HG03354 (cell line): ENCODE measurements around the gene SHROOM3.

Experiments used
- ATAC-seq: cut with Tn5 transposase; IDR thresholded peaks from one replicate; pipeline ENCODE4 v1.9.1; 2021; ENCODE audit warnings: mild to moderate bottlenecking; ENCODE audit not compliant: unreplicated experiment, poor library complexity, severe bottlenecking

SHROOM3 gene

DNA sequence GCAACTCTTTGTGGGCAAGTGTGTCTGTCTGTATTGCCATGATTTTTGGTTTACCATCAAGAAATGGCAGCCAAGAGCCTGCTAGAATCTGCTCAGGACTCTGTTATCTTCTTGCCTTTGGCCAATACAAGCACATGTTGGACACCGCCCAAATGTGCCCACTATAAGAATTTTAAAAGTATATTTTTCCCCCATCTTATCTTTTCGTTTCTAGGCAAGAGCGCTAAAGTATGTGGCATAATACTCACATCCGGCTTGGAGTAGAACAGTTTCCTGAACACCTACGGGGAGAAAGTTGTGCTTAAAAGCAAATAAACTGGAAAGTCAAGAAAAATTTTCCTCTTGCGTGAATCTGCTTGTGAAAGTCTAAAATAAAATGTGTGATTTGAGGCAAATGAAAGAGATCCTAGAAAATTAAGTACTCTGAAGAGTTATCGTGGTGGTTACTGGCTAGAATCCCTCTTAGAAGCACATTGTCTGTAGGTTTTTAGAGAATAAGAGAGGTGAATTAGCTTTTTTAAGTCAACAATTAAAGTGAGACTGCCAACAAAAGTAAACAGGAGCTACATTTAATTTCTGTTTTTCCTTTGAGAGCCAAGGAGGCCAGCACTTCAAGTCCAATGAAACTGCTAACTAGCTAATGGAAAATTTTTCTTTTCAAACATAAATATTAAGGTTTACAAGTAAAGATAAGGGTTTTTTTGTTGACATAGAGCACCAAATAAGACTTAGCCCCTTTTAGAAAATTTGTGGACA, 242.7 kb downstream of the SHROOM3 start:
- ATAC-seq, result no peak

DNA sequence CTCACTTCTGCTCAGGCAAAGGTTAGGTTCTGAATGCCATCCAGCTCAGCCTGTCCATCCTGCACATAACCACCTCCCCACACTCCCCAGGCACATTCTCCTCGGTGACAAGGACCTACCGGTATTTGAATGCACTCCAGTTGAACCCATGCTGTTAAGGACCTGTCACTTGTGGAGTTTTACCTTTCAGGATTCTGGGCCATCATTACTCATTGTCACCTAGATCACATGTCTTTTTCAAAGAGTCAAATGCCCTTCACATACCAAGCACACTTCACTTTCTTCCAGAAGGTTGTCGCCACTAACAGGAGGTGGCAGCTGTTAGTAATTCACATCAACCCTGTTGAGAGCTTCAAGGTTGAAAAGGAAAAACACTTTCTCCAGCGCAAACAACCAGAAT, 244.7 kb downstream of the SHROOM3 start:
- no peak for ATAC-seq

DNA sequence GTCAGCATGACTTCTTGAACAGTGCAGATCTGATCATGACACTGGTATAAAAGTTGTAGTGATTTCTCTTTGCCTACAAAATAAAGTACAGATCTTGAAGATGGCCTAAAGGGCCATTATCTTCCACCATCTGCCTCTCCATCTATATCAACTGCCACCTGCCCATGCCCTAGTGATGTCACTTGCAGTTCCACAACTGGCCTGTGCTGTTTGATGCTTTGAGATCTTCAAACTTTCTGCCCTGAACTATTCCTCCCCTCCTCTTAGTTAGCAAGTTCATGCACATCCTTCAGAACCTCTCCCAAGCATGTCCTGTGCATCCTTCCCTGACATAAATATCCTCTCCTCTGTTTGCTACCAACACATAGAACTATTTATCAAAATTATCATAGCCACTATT, 245.9 kb downstream of the SHROOM3 start:
- ATAC-seq, result peak; percentile 75

DNA sequence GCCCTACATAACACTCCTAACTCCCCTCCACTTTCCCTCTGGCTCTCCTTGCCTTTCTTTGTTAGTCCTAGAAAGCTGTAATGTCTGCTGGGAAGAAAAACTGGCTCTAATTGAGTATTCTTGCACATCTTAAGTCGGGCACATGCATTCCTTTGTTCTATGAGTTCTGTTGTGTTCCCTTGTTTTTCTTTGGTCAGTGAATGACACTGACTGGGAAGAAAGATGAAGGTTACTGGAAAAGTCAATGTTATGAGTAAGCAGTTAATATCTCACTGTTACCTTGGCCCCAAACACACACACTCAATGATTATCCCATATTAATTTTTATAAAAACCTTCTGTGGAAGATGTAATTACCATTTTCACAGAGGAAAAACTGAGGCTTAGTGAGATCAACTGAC, 247.0 kb downstream of the SHROOM3 start:
- no peak for ATAC-seq

- no peak for ATAC-seq
These were observed 248.1 kb downstream of the SHROOM3 start for GRCh38 chr4:76683144-76683543.

- ATAC-seq, result no peak
These were observed 252.9 kb downstream of the SHROOM3 start for GRCh38 chr4:76687746-76688448.

DNA sequence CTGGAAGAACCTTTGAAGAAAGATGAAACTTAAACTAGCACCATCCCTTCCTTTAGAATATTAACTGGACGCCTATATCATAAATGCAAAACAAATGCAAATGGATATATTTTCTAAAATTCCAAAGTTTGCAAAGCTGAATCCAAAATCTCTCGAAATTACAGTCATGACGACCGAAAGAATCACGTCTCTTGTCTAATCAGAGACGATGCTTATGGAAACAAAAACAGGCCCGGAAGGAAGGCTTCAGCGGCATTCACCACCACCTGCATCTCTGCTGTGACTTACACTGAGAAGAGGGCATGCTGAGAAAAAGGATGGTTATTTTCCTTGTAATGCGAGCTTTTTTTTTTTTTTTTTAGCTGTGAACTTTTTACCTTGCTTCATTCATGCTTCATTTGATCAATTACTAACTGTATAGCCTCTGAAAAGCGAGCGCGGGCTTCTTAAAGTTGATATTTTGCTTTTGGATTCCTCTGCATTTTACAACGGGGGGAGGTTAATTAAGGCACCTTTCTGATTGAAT, 253.7 kb downstream of the SHROOM3 start:
- peak; percentile 36 for ATAC-seq

- ATAC-seq, result peak; percentile 53
These were observed 254.3 kb downstream of the SHROOM3 start for GRCh38 chr4:76689145-76689817.

- ATAC-seq, result no peak
These were observed 255.2 kb downstream of the SHROOM3 start for GRCh38 chr4:76690011-76690905.

GRCh38 chr4:76690906-76691275, 255.9 kb downstream of the SHROOM3 start:
- ATAC-seq, result no peak

DNA sequence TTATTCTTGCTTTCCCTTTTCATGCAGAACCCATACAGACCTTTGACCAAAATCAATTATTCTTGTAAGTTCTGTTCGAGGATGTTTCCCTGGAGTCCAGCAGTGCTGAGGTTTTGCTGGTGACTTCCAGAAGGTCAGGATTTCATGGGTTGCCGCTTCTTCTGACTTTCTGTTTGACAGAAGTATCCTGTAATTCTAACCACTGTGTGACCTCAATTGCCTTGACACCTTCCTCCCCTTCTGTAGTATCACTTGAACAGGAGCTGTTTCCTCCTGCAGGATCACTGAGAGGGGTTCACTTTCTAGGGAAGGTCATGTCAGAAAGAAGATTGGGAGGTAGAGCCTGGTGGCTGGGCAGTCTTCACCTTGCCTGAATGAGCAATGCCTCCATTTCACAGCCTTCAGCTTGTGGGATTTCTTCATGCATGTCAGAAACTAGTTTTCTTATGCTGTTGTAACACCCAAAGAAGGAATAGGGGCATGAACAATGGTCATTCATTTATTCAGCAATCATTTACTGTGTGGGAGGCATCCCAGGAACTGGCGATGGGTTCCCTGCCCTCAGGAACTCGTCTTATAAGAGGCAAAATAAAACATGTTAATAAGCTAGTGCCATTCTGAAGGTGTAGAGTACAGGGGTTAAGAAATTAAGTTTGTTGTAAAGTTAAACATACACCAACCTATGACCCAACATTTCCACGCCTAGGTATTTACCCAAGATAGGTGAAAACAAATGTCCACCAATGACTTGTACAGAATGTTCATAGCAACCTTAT, 257.0 kb downstream of the SHROOM3 start:
- ATAC-seq, result no peak

DNA sequence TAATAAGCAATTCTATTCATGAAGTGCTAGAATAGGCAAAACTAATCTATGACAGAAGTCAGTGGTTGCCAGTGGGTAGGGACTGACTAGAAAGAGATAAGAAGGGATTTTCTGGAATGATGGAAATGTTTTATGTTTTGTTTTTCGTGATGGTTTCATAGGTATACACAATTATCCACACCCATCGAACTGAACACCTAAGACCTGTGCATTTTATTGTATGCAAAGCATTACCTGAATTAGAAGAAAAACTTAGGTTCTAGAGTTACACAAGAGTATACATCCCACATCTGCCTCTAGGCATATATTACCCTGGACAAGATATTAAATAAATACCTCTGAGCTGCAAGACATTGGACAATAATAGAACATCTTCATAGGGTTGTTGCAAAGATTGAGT, 257.7 kb downstream of the SHROOM3 start:
- ATAC-seq, result no peak

DNA sequence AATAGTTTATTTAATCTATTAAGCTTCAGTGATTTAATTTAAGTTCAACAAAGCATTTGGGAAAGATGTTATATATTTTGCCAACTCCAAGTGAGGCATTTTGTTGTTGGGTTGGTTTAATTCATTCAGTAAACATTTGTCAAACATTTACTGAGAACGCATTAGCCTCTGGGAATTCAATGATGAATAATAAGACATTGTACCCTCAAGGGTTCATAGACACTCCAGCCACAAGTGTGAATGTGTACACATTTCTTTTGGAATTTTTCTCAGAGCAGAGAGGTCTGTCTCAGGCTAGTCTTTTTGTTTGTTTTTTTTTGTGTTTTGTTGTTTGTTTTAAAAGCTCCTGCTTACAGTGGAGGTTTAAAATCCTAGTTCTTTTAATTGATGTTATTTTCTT, 259.0 kb downstream of the SHROOM3 start:
- no peak for ATAC-seq

- no peak for ATAC-seq
These were observed 261.1 kb downstream of the SHROOM3 start for GRCh38 chr4:76696109-76696508.

- peak; percentile 92 for ATAC-seq
These were observed 262.2 kb downstream of the SHROOM3 start for GRCh38 chr4:76697129-76697803.

DNA sequence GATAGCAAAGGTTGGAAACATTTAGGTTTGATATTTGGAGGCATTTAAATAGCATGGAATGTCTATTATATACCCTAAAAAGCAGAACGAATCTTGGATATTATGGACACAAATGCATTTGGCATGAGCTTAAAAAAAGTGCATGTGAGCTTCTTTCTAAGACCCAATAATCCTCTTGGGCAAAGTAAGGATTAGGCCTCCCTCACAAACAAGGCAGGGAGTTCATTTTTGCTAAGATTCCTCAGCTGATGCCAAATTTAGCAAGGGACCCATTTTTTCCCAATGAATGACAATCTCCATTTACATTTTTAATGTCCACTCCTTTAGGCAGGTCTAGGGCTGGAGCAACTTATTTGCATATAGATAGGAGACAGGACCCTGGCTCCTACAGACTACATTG, 263.1 kb downstream of the SHROOM3 start:
- no peak for ATAC-seq

GRCh38 chr4:76699751-76700310, 264.8 kb downstream of the SHROOM3 start:
- no peak for ATAC-seq

- peak; percentile 63 for ATAC-seq
These were observed 267.6 kb downstream of the SHROOM3 start for GRCh38 chr4:76702440-76703122.
